Endodermal cell (in vitro differentiated cells): ENCODE results near the gene CHML. TPM values are rescaled to one million over a fixed set of nuclear protein-coding genes. Genes with fewer than 3 reads are reported as not detected.

Experiments used
- DNase-seq: peaks from one replicate; pipeline ENCODE4 v3.0.0-alpha.2; 2017
- H3K27ac ChIP-seq: 2 replicates; pipeline ENCODE4 v1.5.1; 2013; ENCODE audit warnings: mild to moderate bottlenecking, low read depth, low read length, moderate library complexity
- H3K27me3 ChIP-seq: 2 replicates; pipeline ENCODE4 v1.6.1; 2013; ENCODE audit warnings: mild to moderate bottlenecking, low read length, moderate library complexity; ENCODE audit not compliant: insufficient read depth, control insufficient read depth, poor library complexity, severe bottlenecking
- H3K36me3 ChIP-seq: 2 replicates; pipeline ENCODE4 v1.7.0; 2013; ENCODE audit warnings: mild to moderate bottlenecking, low read length, moderate library complexity; ENCODE audit not compliant: control insufficient read depth, insufficient read depth
- H3K4me1 ChIP-seq: one replicate; pipeline ENCODE4 v1.7.0; 2013; ENCODE audit warnings: low read length; ENCODE audit not compliant: control insufficient read depth, insufficient read depth
- H3K4me3 ChIP-seq: 2 replicates; pipeline ENCODE4 v1.5.1; 2013; ENCODE audit warnings: mild to moderate bottlenecking, low read length, moderate library complexity
- H3K9ac ChIP-seq: 2 replicates; pipeline ENCODE4 v1.6.1; 2013; ENCODE audit warnings: mild to moderate bottlenecking, low read length, moderate library complexity; ENCODE audit not compliant: poor library complexity, severe bottlenecking; ENCODE audit errors: extremely low read depth
- H3K9me3 ChIP-seq: 2 replicates; pipeline ENCODE4 v1.6.1; 2013; ENCODE audit warnings: mild to moderate bottlenecking, low read length, moderate library complexity; ENCODE audit not compliant: control insufficient read depth
- H3K27ac Mint-ChIP-seq: 2 replicates; pipeline ENCODE4 v1.8.0; 2020; ENCODE audit warnings: mixed read lengths
- H3K27me3 Mint-ChIP-seq: 2 replicates; pipeline ENCODE4 v1.8.0; 2021; ENCODE audit warnings: mild to moderate bottlenecking, mixed read lengths; ENCODE audit not compliant: insufficient read depth
- H3K36me3 Mint-ChIP-seq: 2 replicates; pipeline ENCODE4 v1.8.0; 2020; ENCODE audit warnings: low read depth, mixed read lengths
- H3K4me1 Mint-ChIP-seq: 2 replicates; pipeline ENCODE4 v1.8.0; 2020; ENCODE audit warnings: mixed read lengths
- H3K4me3 Mint-ChIP-seq: 2 replicates; pipeline ENCODE4 v1.8.0; 2020; ENCODE audit warnings: mild to moderate bottlenecking, moderate library complexity, mixed read lengths
- H3K9me3 Mint-ChIP-seq: 2 replicates; pipeline ENCODE4 v1.8.0; 2020; ENCODE audit warnings: mild to moderate bottlenecking, mixed read lengths
- WGBS, 2 experiments: methylation state at CpG; one replicate each; pipeline versions ENCODE4 v1.1.5 to v1.1.7; 2013; ENCODE audit warnings: missing lambda C conversion rate in 2 of 2, mixed read lengths in 1 of 2; ENCODE audit not compliant: insufficient coverage in 1 of 2, insufficient read length in 1 of 2; 5-methylcytosine and 5-hydroxymethylcytosine counted together
- total RNA-seq, 2 donors: library from RNA; stranded (reverse); fragmentation: NEBNext Ultra II Directional in 1 of 2; extraction: Animal tissue kit (Norgen Biotek cat#: 25700) in 1 of 2; gene quantifications; 2 replicates in 1 of 2; 3 replicates in 1 of 2; pipeline ENCODE4 v1.2.1, GENCODE V29; 2021
- TF ChIP-seq, protein P1 (sequence below): fragments of 200-600 bp; sonication (generic); conservative IDR thresholded peaks from 2 replicates; pipeline ENCODE4 v1.5.0; 2021; ENCODE audit warnings: antibody characterized with exemption, mild to moderate bottlenecking

The CHML gene
- total RNA-seq, 2 donors from 2014 or later, result 16.4 to 28.5 TPM

DNA sequence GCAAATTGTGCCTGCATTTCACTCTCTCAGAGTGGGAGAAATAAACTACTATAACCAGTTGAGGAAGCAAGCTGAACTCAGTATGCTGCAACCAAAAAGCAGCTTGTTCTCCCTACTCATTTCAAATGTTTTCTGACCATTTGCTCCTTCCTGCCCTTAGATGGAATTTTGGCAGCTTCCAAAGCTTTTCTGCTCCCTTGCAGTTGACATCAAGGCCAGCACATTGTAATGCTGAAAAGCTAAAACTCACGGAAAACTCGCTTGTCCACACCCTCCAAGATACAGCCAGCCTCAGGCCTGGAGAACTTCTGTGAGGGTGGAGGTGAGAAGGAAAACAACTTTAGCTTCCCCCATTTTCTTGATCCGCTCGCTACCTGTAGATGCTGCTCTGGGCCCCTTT is 5.0 kb upstream of the CHML start:
- WGBS, 2 experiments, result 84% methylated on average over 4 of the region's 4 CpGs; no CpG with 5 or more reads in 1 of the 2 experiments

DNA sequence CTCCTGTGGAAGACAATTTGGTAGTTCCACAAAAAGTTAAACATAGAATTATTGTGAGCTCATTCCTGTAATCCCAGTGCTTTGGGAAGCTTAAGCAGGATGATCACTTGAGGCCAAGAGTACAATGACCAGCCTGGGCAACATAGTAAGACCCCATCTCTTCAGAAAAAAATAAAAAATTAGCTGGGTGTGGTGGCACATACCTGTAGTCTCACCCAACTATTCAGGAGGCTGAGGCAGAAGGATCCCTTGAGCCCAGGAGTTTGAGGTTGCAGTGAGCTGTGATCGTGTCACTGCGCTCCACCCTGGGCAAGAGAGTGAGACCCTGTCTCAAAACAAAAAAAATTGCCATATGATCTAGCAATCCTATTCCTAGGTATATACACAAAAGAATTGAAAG is 4.1 kb upstream of the CHML start:
- TF ChIP-seq, protein P1, sequence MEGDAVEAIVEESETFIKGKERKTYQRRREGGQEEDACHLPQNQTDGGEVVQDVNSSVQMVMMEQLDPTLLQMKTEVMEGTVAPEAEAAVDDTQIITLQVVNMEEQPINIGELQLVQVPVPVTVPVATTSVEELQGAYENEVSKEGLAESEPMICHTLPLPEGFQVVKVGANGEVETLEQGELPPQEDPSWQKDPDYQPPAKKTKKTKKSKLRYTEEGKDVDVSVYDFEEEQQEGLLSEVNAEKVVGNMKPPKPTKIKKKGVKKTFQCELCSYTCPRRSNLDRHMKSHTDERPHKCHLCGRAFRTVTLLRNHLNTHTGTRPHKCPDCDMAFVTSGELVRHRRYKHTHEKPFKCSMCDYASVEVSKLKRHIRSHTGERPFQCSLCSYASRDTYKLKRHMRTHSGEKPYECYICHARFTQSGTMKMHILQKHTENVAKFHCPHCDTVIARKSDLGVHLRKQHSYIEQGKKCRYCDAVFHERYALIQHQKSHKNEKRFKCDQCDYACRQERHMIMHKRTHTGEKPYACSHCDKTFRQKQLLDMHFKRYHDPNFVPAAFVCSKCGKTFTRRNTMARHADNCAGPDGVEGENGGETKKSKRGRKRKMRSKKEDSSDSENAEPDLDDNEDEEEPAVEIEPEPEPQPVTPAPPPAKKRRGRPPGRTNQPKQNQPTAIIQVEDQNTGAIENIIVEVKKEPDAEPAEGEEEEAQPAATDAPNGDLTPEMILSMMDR, result no peak
- Histone ChIP-seq H3K9me3 (peaks cover 22% of the 10 kb centered on the region), H3K4me1 (no peaks in the 10 kb centered on the region), H3K27me3 (peaks cover 7% of the 10 kb centered on the region), H3K9ac (no peak overlapping the region), H3K27ac (no peak overlapping the region), H3K36me3 (no peaks in the 10 kb centered on the region), H3K4me3 (no peak overlapping the region)
- Mint-ChIP-seq H3K4me3 (no peak overlapping the region), H3K4me1 (no peaks in the 10 kb centered on the region), H3K27ac (no peak overlapping the region), H3K27me3 (peaks cover 4% of the 10 kb centered on the region), H3K36me3 (peaks cover 2% of the 10 kb centered on the region), H3K9me3 (peaks cover 22% of the 10 kb centered on the region)
- WGBS, 2 experiments, result 97% methylated on average over 2 of the region's 2 CpGs; no CpG with 5 or more reads in 1 of the 2 experiments
- DNase-seq, result no peak

More for the DNA sequence above, 5.0 kb upstream of the CHML start:
- TF ChIP-seq, protein P1, result no peak
- peaks cover 3% of the 10 kb centered on the region for H3K27me3 Mint-ChIP-seq
- DNase-seq, result no peak
- H3K4me3 Mint-ChIP-seq, result no peak overlapping the region
- H3K9ac ChIP-seq, result no peak overlapping the region
- no peak overlapping the region for H3K27ac Mint-ChIP-seq
- H3K4me1 Mint-ChIP-seq, result no peaks in the 10 kb centered on the region
- H3K36me3 ChIP-seq, result no peaks in the 10 kb centered on the region
- peaks cover 2% of the 10 kb centered on the region for H3K36me3 Mint-ChIP-seq
- H3K27me3 ChIP-seq, result peaks cover 10% of the 10 kb centered on the region
- peaks cover 22% of the 10 kb centered on the region for H3K9me3 ChIP-seq
- no peak overlapping the region for H3K4me3 ChIP-seq
- H3K4me1 ChIP-seq, result no peaks in the 10 kb centered on the region
- peaks cover 22% of the 10 kb centered on the region for H3K9me3 Mint-ChIP-seq
- no peak overlapping the region for H3K27ac ChIP-seq

- Histone ChIP-seq H3K4me3 (no peak overlapping the region), H3K27ac (no peak overlapping the region), H3K9ac (no peak overlapping the region), H3K9me3 (peaks cover 22% of the 10 kb centered on the region), H3K36me3 (no peaks in the 10 kb centered on the region), H3K27me3 (peaks cover 24% of the 10 kb centered on the region), H3K4me1 (no peaks in the 10 kb centered on the region)
- Mint-ChIP-seq H3K4me3 (no peak overlapping the region), H3K27ac (no peak overlapping the region), H3K4me1 (peaks cover 14% of the 10 kb centered on the region), H3K27me3 (peaks cover 20% of the 10 kb centered on the region), H3K9me3 (peaks cover 22% of the 10 kb centered on the region), H3K36me3 (peaks cover 2% of the 10 kb centered on the region)
- WGBS, 2 experiments, result 82 to 95% methylated on average over 1 of the region's 1 CpG
- TF ChIP-seq, protein P1, result no peak
- DNase-seq, result no peak
Observed at GRCh38 chr1:241642593-241642944, 2.4 kb upstream of the CHML start.
